Astrocyte (in vitro differentiated cells and primary cell): ENCODE measurements around the gene HEXD. TPM values are rescaled to one million over a fixed set of nuclear protein-coding genes. Genes with fewer than 3 reads are reported as not detected.

Experiments used
- DNase-seq: peaks from one replicate; pipeline ENCODE4 v3.0.0-alpha.2; 2010; ENCODE audit warnings: low read depth
- FAIRE-seq: peaks from 2 replicates; lab custom pipeline; 2011; peaks lifted over from hg19 to GRCh38; lab: Jason Lieb, UNC
- H2AFZ ChIP-seq: 2 replicates; pipeline ENCODE4 v1.6.0; 2012; ENCODE audit warnings: low read depth, low read length, inconsistent platforms
- H3K27ac ChIP-seq: 2 replicates; pipeline ENCODE4 v1.5.1; 2011; ENCODE audit warnings: low read depth, low read length, inconsistent platforms
- H3K27me3 ChIP-seq: 2 replicates; pipeline ENCODE4 v1.6.0; 2011; ENCODE audit warnings: low read length, inconsistent platforms; ENCODE audit not compliant: insufficient read depth
- H3K36me3 ChIP-seq: 2 replicates; pipeline ENCODE4 v1.5.1; 2011; ENCODE audit warnings: low read length, inconsistent platforms; ENCODE audit not compliant: insufficient read depth
- H3K4me1 ChIP-seq: 2 replicates; pipeline ENCODE4 v1.5.1; 2011; ENCODE audit warnings: low read length, inconsistent platforms; ENCODE audit not compliant: insufficient read depth
- H3K4me2 ChIP-seq: 2 replicates; pipeline ENCODE4 v1.6.0; 2012; ENCODE audit warnings: low read length, inconsistent platforms
- H3K4me3 ChIP-seq: 2 replicates; pipeline ENCODE4 v1.5.1; 2011; ENCODE audit warnings: low read depth, mild to moderate bottlenecking, low read length, inconsistent platforms; ENCODE audit not compliant: insufficient read depth
- H3K79me2 ChIP-seq: 2 replicates; pipeline ENCODE4 v1.6.0; 2012; ENCODE audit warnings: mild to moderate bottlenecking, low read length, inconsistent platforms; ENCODE audit not compliant: insufficient read depth
- H3K9ac ChIP-seq: 2 replicates; pipeline ENCODE4 v1.6.0; 2012; ENCODE audit warnings: mild to moderate bottlenecking, low read length, inconsistent platforms
- H3K9me3 ChIP-seq: 2 replicates; pipeline ENCODE4 v1.5.1; 2012; ENCODE audit warnings: low read depth, mild to moderate bottlenecking, low read length, inconsistent platforms; ENCODE audit not compliant: insufficient read depth
- H4K20me1 ChIP-seq: 2 replicates; pipeline ENCODE4 v1.6.0; 2012; ENCODE audit warnings: low read length, inconsistent platforms; ENCODE audit not compliant: insufficient read depth
- H3K27ac Mint-ChIP-seq: one replicate; pipeline ENCODE4 v1.8.0; 2021; ENCODE audit warnings: mild to moderate bottlenecking, mixed read lengths; ENCODE audit not compliant: unreplicated experiment
- H3K27me3 Mint-ChIP-seq: one replicate; pipeline ENCODE4 v1.8.0; 2021; ENCODE audit warnings: low read depth, mixed read lengths; ENCODE audit not compliant: unreplicated experiment
- H3K36me3 Mint-ChIP-seq: one replicate; pipeline ENCODE4 v1.8.0; 2021; ENCODE audit warnings: low read depth, mixed read lengths; ENCODE audit not compliant: unreplicated experiment
- H3K4me1 Mint-ChIP-seq: one replicate; pipeline ENCODE4 v1.8.0; 2021; ENCODE audit warnings: low read depth, mixed read lengths; ENCODE audit not compliant: unreplicated experiment
- H3K4me3 Mint-ChIP-seq: one replicate; pipeline ENCODE4 v1.8.0; 2021; ENCODE audit warnings: mild to moderate bottlenecking, moderate library complexity, mixed read lengths; ENCODE audit not compliant: unreplicated experiment
- H3K9me3 Mint-ChIP-seq: one replicate; pipeline ENCODE4 v1.8.0; 2021; ENCODE audit warnings: mild to moderate bottlenecking, mixed read lengths; ENCODE audit not compliant: unreplicated experiment
- EZH2 ChIP-seq: IDR thresholded peaks from 2 replicates; pipeline ENCODE4 v1.6.1; 2012; ENCODE audit warnings: mild to moderate bottlenecking, low read length, inconsistent platforms; ENCODE audit not compliant: insufficient read depth
- total RNA-seq: library from RNA; stranded (reverse); gene quantifications from 2 replicates; pipeline ENCODE4 v1.2.1, GENCODE V29; 2021
- TF ChIP-seq, protein P1 (sequence below): IDR thresholded peaks from 2 replicates; pipeline ENCODE4 v1.5.1; 2011; ENCODE audit warnings: low read depth, mild to moderate bottlenecking, inconsistent platforms, low read length, moderate library complexity; ENCODE audit not compliant: insufficient read depth

The HEXD gene
- total RNA-seq, 1 donor from 2014 or later, result 11.1 TPM

DNA sequence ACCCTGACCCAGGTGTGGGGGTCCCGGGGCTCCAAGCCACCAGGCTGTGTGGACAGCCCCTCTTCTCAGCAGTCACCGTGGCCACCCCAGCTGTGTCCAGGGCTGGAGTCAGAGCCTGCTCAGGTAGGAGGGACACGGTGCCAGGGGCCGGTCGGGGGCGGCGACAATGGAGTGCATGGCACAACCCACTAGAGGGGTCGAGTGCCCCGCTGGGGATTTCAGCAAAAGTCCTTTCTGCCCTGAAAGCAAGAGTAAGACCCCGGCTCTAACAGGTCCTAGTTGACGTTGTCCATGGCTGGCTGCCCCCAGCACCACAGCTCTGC is 35.3 kb upstream of the HEXD start:
- Mint-ChIP-seq H3K27ac (no peak overlapping the region), H3K9me3 (no peaks in the 10 kb centered on the region), H3K36me3 (no peaks in the 10 kb centered on the region), H3K4me1 (no peaks in the 10 kb centered on the region), H3K4me3 (no peak overlapping the region), H3K27me3 (peaks cover 30% of the 10 kb centered on the region)
- no peaks in the 10 kb centered on the region for H3K79me2 ChIP-seq
- DNase-seq (no peak), FAIRE-seq (no peak)
- no peak for TF ChIP-seq EZH2
- TF ChIP-seq, protein P1, sequence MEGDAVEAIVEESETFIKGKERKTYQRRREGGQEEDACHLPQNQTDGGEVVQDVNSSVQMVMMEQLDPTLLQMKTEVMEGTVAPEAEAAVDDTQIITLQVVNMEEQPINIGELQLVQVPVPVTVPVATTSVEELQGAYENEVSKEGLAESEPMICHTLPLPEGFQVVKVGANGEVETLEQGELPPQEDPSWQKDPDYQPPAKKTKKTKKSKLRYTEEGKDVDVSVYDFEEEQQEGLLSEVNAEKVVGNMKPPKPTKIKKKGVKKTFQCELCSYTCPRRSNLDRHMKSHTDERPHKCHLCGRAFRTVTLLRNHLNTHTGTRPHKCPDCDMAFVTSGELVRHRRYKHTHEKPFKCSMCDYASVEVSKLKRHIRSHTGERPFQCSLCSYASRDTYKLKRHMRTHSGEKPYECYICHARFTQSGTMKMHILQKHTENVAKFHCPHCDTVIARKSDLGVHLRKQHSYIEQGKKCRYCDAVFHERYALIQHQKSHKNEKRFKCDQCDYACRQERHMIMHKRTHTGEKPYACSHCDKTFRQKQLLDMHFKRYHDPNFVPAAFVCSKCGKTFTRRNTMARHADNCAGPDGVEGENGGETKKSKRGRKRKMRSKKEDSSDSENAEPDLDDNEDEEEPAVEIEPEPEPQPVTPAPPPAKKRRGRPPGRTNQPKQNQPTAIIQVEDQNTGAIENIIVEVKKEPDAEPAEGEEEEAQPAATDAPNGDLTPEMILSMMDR, result no peak
- H4K20me1 ChIP-seq, result peaks cover 4% of the 10 kb centered on the region
- no peak overlapping the region for H2AFZ ChIP-seq
- peaks cover 18% of the 10 kb centered on the region for H3K27me3 ChIP-seq
- H3K4me2 ChIP-seq, result no peak overlapping the region
- H3K9me3 ChIP-seq, result no peaks in the 10 kb centered on the region
- no peak overlapping the region for H3K27ac ChIP-seq
- H3K36me3 ChIP-seq, result no peaks in the 10 kb centered on the region
- no peaks in the 10 kb centered on the region for H3K4me1 ChIP-seq
- no peak overlapping the region for H3K9ac ChIP-seq
- H3K4me3 ChIP-seq, result no peak overlapping the region

DNA sequence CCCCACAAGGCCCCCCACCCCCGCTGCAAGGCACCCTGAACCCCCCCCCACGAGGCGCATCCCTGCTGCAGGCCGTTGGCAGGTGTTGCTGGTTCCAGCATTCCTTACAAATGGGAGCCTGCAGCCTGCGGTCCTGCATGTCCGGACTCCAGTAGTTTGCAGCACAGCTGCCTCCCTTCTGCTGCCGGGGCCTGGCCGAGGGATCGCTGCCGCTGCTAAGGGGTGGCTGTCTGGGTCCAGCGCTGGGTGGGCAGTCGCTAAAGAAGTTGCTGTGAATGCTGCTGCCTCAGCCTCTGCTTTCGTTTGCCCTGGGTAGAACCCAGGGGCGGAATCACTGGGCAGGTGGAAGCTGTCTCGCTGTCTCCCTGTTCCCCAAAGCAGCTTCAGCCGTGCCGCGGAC is 34.7 kb upstream of the HEXD start:
- Mint-ChIP-seq H3K4me1 (no peaks in the 10 kb centered on the region), H3K27ac (no peak overlapping the region), H3K36me3 (no peaks in the 10 kb centered on the region), H3K9me3 (no peaks in the 10 kb centered on the region), H3K27me3 (peaks cover 31% of the 10 kb centered on the region), H3K4me3 (no peak overlapping the region)
- no peak overlapping the region for H3K9ac ChIP-seq
- H3K27ac ChIP-seq, result no peak overlapping the region
- no peak overlapping the region for H2AFZ ChIP-seq
- peaks cover 4% of the 10 kb centered on the region for H4K20me1 ChIP-seq
- no peak for DNase-seq
- peaks cover 19% of the 10 kb centered on the region for H3K27me3 ChIP-seq
- H3K9me3 ChIP-seq, result no peaks in the 10 kb centered on the region
- H3K36me3 ChIP-seq, result no peaks in the 10 kb centered on the region
- H3K4me2 ChIP-seq, result no peak overlapping the region
- H3K4me1 ChIP-seq, result no peaks in the 10 kb centered on the region
- no peak for TF ChIP-seq EZH2
- TF ChIP-seq, protein P1, result no peak
- H3K4me3 ChIP-seq, result no peak overlapping the region
- FAIRE-seq, result no peak
- no peaks in the 10 kb centered on the region for H3K79me2 ChIP-seq

DNA sequence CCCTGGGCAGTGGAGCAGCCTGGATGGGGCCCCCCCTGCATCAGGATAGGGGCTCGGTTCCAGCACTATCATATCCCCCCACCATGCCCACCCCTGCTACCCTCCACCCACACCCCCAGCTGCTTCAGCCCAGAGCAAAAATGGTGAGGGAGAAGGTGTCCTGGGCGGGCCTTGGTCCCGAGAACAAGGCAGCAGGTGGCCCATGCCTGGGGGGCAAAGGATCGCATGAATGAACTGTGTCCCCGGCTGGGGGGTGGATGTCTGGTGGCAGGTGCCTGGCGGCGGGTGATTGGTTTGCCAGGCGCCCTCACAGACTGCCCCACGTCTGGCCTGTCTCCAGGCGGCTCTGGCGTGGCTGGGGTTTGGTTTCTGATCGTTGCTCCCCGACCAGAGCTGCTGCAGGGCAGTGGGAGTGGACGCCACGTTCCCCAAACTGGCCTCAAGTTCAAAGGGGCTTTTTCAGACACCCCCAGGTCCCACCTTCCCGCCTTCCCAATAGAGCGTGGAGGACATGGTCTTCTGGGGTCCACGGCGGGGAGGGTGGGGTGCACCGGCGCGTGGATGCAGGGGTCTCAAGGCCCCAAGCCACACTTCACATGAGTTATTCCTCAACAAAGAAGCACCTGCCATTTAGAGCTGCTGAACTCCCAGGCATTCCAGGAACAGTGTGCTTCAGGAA is 34.0 kb upstream of the HEXD start:
- no peaks in the 10 kb centered on the region for H3K4me1 Mint-ChIP-seq
- no peaks in the 10 kb centered on the region for H3K4me1 ChIP-seq
- no peak for FAIRE-seq

More for the DNA sequence above, 34.0 kb upstream of the HEXD start:
- H3K9ac ChIP-seq, result no peak overlapping the region
- no peak overlapping the region for H3K27ac Mint-ChIP-seq
- peaks cover 4% of the 10 kb centered on the region for H4K20me1 ChIP-seq
- H3K9me3 ChIP-seq, result no peaks in the 10 kb centered on the region
- H3K27me3 Mint-ChIP-seq, result peaks cover 29% of the 10 kb centered on the region
- H3K36me3 Mint-ChIP-seq, result peaks cover 2% of the 10 kb centered on the region
- H3K4me3 Mint-ChIP-seq, result no peak overlapping the region
- H3K4me2 ChIP-seq, result no peak overlapping the region
- no peak overlapping the region for H3K4me3 ChIP-seq
- DNase-seq, result no peak
- H3K9me3 Mint-ChIP-seq, result no peaks in the 10 kb centered on the region
- TF ChIP-seq, protein P1, result no peak
- no peak for TF ChIP-seq EZH2
- no peak overlapping the region for H3K27ac ChIP-seq
- no peak overlapping the region for H2AFZ ChIP-seq
- peaks cover 14% of the 10 kb centered on the region for H3K27me3 ChIP-seq
- H3K36me3 ChIP-seq, result no peaks in the 10 kb centered on the region
- H3K79me2 ChIP-seq, result no peaks in the 10 kb centered on the region
